ENCODE results near the gene NRL. TPM values are rescaled to one million over a fixed set of nuclear protein-coding genes. Genes with fewer than 3 reads are reported as not detected.

Gene NRL
- total RNA-seq, 1 donor, result 1.8 TPM

DNA sequence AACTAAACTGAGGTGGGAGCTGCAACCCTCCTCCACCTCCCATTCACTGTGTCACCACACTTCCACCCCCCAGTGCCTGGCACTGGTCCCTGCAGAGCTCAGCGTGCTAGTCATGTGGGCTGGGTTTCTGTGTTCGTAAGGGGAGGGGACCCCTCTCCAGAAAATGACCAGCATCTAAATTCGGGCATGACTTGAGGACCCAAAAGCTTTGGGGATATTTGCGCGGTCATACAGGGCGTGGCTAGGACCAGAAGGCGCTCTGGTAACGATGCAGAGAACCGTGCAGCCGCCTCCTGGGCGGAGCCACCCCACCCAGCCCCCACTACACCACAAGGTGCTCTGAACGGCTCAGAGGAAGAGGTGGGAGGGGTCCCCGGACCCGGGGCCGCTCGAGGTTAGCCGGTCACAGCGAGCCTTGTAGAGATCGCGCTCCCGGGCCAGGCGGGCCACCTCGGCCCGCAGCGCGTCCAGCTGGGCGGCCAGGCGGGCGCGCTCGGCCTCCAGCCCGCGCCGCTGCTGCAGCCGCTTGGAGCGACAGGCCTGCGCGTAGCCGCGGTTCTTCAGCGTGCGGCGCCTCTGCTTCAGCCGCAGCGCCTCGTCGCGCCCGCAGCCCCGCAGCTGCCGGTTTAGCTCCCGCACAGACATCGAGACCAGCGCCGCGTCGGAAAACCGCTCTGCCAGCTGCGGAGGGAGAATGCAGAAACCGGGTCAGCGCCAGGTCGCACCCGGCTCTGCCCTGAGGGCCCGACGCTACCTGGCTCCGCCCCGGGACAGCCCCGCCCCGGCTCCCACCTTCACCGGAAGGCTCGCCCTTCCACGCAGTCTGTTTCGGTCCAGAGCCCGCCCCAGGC is 33.6 kb downstream of the NRL start:
- Histone ChIP-seq H3K79me2 (ENCODE audit: insufficient read depth, low read length) (no peaks in the 10 kb centered on the region), H3K9me3 (ENCODE audit: low read depth, low read length) (no peaks in the 10 kb centered on the region), H3K4me3 (ENCODE audit: insufficient read depth, low read length) (peak overlapping the region; percentile 68), H3K27me3 (ENCODE audit: insufficient read depth, low read length) (peaks cover 40% of the 10 kb centered on the region), H4K20me1 (ENCODE audit: insufficient read depth, low read length) (no peaks in the 10 kb centered on the region), H3K4me2 (ENCODE audit: insufficient read depth, low read length) (peak overlapping the region; percentile 82), H3K36me3 (ENCODE audit: insufficient read depth, low read length) (no peaks in the 10 kb centered on the region), H2AFZ (ENCODE audit: low read length) (peak overlapping the region; percentile 71), H3K4me1 (ENCODE audit: insufficient read depth, low read length) (peaks cover 5% of the 10 kb centered on the region), H3K27ac (ENCODE audit: low read depth, low read length) (no peak overlapping the region)
- peak; percentile 93 for DNase-seq (ENCODE audit: insufficient read length, low spot score, missing footprints)
- TF ChIP-seq, protein P1, sequence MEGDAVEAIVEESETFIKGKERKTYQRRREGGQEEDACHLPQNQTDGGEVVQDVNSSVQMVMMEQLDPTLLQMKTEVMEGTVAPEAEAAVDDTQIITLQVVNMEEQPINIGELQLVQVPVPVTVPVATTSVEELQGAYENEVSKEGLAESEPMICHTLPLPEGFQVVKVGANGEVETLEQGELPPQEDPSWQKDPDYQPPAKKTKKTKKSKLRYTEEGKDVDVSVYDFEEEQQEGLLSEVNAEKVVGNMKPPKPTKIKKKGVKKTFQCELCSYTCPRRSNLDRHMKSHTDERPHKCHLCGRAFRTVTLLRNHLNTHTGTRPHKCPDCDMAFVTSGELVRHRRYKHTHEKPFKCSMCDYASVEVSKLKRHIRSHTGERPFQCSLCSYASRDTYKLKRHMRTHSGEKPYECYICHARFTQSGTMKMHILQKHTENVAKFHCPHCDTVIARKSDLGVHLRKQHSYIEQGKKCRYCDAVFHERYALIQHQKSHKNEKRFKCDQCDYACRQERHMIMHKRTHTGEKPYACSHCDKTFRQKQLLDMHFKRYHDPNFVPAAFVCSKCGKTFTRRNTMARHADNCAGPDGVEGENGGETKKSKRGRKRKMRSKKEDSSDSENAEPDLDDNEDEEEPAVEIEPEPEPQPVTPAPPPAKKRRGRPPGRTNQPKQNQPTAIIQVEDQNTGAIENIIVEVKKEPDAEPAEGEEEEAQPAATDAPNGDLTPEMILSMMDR (IDR thresholded peaks at IDR 0.05; ENCODE audit: extremely low read depth, low read depth, low read length), result no peak

DNA sequence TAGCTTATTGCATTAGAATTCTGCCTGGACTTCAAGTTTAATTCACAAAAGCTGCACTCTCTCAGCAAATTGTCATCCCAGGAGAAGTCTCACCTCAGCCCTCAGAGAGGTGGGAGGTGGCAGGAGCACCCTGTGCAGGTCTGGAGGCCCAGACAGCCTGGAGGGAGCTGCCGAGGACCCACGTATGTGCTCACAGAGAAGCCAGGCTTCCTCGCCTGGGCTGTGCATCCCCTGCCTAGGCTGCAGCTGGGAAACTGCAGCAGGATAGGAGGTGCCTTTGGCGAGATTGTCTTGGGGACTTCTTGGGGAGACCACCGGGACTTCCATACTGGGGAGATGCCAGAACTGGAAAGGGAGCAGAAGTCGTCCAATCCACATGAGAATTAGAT is 34.6 kb downstream of the NRL start:
- TF ChIP-seq, protein P1 (IDR thresholded peaks at IDR 0.05; ENCODE audit: extremely low read depth, low read depth, low read length), result no peak
- DNase-seq (ENCODE audit: insufficient read length, low spot score, missing footprints), result no peak
- Histone ChIP-seq H2AFZ (ENCODE audit: low read length) (no peak overlapping the region), H4K20me1 (ENCODE audit: insufficient read depth, low read length) (no peaks in the 10 kb centered on the region), H3K36me3 (ENCODE audit: insufficient read depth, low read length) (no peaks in the 10 kb centered on the region), H3K4me1 (ENCODE audit: insufficient read depth, low read length) (peaks cover 5% of the 10 kb centered on the region), H3K27me3 (ENCODE audit: insufficient read depth, low read length) (peaks cover 40% of the 10 kb centered on the region), H3K4me3 (ENCODE audit: insufficient read depth, low read length) (no peak overlapping the region), H3K4me2 (ENCODE audit: insufficient read depth, low read length) (no peak overlapping the region), H3K79me2 (ENCODE audit: insufficient read depth, low read length) (no peaks in the 10 kb centered on the region), H3K27ac (ENCODE audit: low read depth, low read length) (no peak overlapping the region), H3K9me3 (ENCODE audit: low read depth, low read length) (no peaks in the 10 kb centered on the region)

DNA sequence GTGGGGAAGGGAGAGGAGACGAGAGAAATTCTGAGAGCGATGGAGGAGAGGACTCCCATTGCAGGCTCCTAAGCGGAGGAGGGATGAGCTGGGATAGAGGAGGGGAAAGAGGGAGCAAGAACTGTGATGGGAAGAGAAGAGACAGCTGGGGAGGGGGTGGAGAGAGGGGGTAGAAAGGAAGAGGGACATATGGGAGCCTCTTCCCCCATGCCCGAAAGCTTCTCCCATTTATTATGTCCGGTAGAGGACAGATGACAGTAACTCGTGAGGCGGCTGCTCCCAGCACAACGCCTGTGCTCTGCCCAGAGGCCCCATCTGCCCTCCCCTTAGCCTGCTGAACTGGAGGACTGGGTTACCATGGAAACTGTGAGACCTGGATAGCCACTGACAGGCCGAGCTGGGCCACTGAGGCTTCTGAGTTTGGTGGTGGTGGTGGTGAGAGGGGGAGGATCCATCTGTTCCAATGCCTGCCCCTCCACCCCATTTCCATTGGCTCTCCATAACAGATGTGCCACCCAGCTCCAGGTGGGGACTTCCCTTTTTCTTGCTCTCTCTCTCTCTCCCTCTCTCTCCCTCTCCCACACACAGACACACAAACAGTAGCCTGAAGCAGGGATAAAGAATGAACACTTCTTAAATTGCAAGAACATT is 35.1 kb downstream of the NRL start:
- no peak overlapping the region for H3K27ac ChIP-seq (ENCODE audit: low read depth, low read length)
- no peak overlapping the region for H3K4me3 ChIP-seq (ENCODE audit: insufficient read depth, low read length)
- no peak overlapping the region for H2AFZ ChIP-seq (ENCODE audit: low read length)
- H3K9me3 ChIP-seq (ENCODE audit: low read depth, low read length), result no peaks in the 10 kb centered on the region
- H3K79me2 ChIP-seq (ENCODE audit: insufficient read depth, low read length), result no peaks in the 10 kb centered on the region
- peaks cover 5% of the 10 kb centered on the region for H3K4me1 ChIP-seq (ENCODE audit: insufficient read depth, low read length)
- peaks cover 40% of the 10 kb centered on the region for H3K27me3 ChIP-seq (ENCODE audit: insufficient read depth, low read length)
- H3K4me2 ChIP-seq (ENCODE audit: insufficient read depth, low read length), result no peak overlapping the region
- TF ChIP-seq, protein P1 (IDR thresholded peaks at IDR 0.05; ENCODE audit: extremely low read depth, low read depth, low read length), result no peak
- no peak for DNase-seq (ENCODE audit: insufficient read length, low spot score, missing footprints)
- no peaks in the 10 kb centered on the region for H3K36me3 ChIP-seq (ENCODE audit: insufficient read depth, low read length)
- no peaks in the 10 kb centered on the region for H4K20me1 ChIP-seq (ENCODE audit: insufficient read depth, low read length)

DNA sequence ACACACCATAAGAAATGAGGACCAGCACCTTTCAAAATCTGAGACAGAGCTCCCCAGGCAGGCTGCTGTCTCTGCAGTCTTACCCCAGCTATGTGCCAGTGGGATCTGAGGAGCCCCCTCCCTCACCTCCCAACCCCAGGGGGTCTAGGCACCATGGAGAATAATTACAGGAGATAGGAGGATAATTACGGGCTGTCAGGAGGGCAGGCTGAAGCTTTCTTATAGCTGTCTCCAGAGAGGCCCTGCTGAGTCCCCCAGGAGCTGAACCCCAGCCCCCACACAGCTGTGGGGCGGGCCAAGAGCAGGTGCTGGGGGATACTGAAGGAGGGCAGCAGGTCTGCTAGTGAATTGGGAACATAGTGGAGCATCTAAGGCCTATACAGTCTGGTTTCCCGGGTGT is 36.6 kb downstream of the NRL start:
- no peak overlapping the region for H2AFZ ChIP-seq (ENCODE audit: low read length)
- no peak for DNase-seq (ENCODE audit: insufficient read length, low spot score, missing footprints)
- TF ChIP-seq, protein P1 (IDR thresholded peaks at IDR 0.05; ENCODE audit: extremely low read depth, low read depth, low read length), result no peak

More for the DNA sequence above, 36.6 kb downstream of the NRL start:
- Histone ChIP-seq H3K9me3 (ENCODE audit: low read depth, low read length) (no peaks in the 10 kb centered on the region), H4K20me1 (ENCODE audit: insufficient read depth, low read length) (no peaks in the 10 kb centered on the region), H3K4me2 (ENCODE audit: insufficient read depth, low read length) (no peak overlapping the region), H3K79me2 (ENCODE audit: insufficient read depth, low read length) (no peaks in the 10 kb centered on the region), H3K4me1 (ENCODE audit: insufficient read depth, low read length) (peaks cover 5% of the 10 kb centered on the region), H3K27me3 (ENCODE audit: insufficient read depth, low read length) (peaks cover 39% of the 10 kb centered on the region), H3K4me3 (ENCODE audit: insufficient read depth, low read length) (no peak overlapping the region), H3K36me3 (ENCODE audit: insufficient read depth, low read length) (no peaks in the 10 kb centered on the region), H3K27ac (ENCODE audit: low read depth, low read length) (no peak overlapping the region)
